Measurements from ENCODE around the gene ZNF346. TPM values are rescaled to one million over a fixed set of nuclear protein-coding genes. Genes with fewer than 3 reads are reported as not detected.

The ZNF346 gene
- total and polyA plus RNA-seq, 2 of the 13 experiments (the other 11 are each of a cell fraction or from before 2014, with no cell fraction given): 8.6 to 19.4 TPM

DNA sequence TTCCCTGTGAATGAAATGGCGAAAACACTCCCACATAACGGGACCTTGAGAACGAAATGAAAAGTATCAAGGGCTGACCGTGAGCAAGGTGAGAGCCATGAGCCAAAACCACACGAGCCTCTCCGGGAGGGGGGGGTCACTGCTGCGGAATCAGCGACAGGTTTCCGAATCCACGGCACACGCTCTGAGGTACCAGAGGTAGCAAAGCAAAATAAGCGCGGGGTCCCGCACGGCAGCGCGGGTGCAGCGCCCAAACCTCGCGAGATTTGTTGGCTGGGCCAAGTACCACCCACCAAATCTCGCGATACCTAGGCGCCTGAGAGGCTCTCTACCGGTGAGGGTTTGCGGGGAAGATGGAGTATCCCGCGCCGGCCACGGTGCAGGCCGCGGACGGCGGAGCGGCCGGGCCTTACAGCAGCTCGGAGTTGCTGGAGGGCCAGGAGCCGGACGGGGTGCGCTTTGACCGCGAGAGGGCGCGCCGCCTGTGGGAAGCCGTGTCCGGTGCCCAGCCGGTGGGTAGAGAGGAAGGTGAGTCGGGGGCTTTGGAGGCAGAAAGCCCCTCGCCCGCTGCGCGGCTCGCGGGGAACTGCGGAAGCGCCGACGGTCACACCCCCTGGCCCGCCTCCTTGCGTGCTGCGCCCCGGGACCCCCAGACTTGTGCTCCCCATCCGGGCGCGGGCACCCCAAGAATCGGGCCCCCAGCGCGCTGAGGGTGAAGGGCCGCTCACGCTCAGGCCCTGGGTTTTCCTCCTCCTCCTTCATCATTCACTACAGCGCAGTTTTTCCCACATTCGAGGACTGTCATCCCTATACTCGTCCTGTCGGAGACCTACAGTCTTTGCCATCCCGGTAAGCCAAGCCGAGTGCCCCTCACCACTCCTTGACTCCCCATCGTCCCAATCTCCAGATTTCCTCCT is at the start of gene ZNF346 (continued):
- TF ChIP-seq ZSCAN21 (CRISPR knock-in tag; IDR thresholded peaks at IDR 0.05; ENCODE audit: borderline replicate concordance) (peak; percentile 38; the same call in 1 of the 2 replicates), ZNF10 (CRISPR knock-in tag; IDR thresholded peaks at IDR 0.05; ENCODE audit: borderline replicate concordance, low read depth) (no peak), SP2 (CRISPR knock-in tag; IDR thresholded peaks at IDR 0.05) (peak; percentile 14; the same call in 1 of the 2 replicates), ZNF567 (CRISPR knock-in tag; IDR thresholded peaks at IDR 0.05; ENCODE audit: borderline replicate concordance) (no peak), FOXJ3 (CRISPR knock-in tag; IDR thresholded peaks at IDR 0.05; ENCODE audit: borderline replicate concordance) (peak; percentile 7; the same call in 1 of the 2 replicates), ZKSCAN8 (CRISPR knock-in tag; IDR thresholded peaks at IDR 0.05; ENCODE audit: borderline replicate concordance) (no peak), ELF1 (CRISPR knock-in tag; IDR thresholded peaks at IDR 0.05) (peak; percentile 9; the same call in 1 of the 2 replicates), MED8 (CRISPR knock-in tag; IDR thresholded peaks at IDR 0.05; ENCODE audit: insufficient replicate concordance) (peak; percentile 42), ZNF709 (CRISPR knock-in tag; IDR thresholded peaks at IDR 0.05) (peak; percentile 67), PCBP1 (IDR thresholded peaks at IDR 0.05; ENCODE audit: borderline replicate concordance, low read depth, low read length) (0 out of 2 replicates have a peak, but pooled peaks have one; percentile 48), NFE2 (CRISPR knock-in tag; IDR thresholded peaks at IDR 0.05) (no peak), SRY (CRISPR knock-in tag; IDR thresholded peaks at IDR 0.05) (peak; percentile 79), ZNF430 (CRISPR knock-in tag; IDR thresholded peaks at IDR 0.05) (peak; percentile 78; the same call in 1 of the 2 replicates), ZNF772 (CRISPR knock-in tag; IDR thresholded peaks at IDR 0.05) (no peak)
- TF ChIP-seq, protein P1, sequence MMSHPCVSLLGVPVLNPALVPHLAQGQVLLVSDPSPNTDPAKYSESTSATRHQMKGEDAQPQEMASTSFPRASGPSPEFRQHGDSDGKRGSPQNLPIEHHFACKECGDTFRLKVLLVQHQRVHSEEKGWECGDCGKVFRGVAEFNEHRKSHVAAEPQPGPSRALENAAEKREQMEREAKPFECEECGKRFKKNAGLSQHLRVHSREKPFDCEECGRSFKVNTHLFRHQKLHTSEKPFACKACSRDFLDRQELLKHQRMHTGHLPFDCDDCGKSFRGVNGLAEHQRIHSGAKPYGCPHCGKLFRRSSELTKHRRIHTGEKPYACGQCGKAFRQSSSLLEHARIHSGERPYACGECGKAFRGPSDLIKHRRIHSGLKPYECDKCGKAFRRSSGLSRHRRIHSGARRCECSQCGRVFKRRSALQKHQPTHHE (CRISPR knock-in tag; IDR thresholded peaks at IDR 0.05; ENCODE audit: borderline replicate concordance): no peak
- TF ChIP-seq, protein P2, sequence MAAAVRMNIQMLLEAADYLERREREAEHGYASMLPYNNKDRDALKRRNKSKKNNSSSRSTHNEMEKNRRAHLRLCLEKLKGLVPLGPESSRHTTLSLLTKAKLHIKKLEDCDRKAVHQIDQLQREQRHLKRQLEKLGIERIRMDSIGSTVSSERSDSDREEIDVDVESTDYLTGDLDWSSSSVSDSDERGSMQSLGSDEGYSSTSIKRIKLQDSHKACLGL (CRISPR knock-in tag; IDR thresholded peaks at IDR 0.05): peak; percentile 70; the same call in 1 of the 2 replicates
- TF ChIP-seq, protein P3, sequence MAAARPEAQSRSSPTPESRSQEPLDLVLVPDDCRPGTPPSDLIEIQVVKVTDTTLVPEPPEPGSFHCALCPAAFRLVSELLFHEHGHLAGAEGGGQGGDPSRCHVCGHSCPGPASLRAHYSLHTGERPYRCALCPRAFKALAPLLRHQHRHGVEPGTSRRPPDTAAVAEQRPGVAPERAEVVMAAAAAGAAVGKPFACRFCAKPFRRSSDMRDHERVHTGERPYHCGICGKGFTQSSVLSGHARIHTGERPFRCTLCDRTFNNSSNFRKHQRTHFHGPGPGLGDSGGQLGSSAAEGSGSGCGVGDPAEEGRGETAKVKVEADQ (CRISPR knock-in tag; IDR thresholded peaks at IDR 0.05; ENCODE audit: borderline replicate concordance): no peak
- TF ChIP-seq, protein P4, sequence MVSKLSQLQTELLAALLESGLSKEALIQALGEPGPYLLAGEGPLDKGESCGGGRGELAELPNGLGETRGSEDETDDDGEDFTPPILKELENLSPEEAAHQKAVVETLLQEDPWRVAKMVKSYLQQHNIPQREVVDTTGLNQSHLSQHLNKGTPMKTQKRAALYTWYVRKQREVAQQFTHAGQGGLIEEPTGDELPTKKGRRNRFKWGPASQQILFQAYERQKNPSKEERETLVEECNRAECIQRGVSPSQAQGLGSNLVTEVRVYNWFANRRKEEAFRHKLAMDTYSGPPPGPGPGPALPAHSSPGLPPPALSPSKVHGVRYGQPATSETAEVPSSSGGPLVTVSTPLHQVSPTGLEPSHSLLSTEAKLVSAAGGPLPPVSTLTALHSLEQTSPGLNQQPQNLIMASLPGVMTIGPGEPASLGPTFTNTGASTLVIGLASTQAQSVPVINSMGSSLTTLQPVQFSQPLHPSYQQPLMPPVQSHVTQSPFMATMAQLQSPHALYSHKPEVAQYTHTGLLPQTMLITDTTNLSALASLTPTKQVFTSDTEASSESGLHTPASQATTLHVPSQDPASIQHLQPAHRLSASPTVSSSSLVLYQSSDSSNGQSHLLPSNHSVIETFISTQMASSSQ (IDR thresholded peaks at IDR 0.05; ENCODE audit: low read depth): no peak
- TF ChIP-seq, protein P4 (CRISPR knock-in tag; IDR thresholded peaks at IDR 0.05; ENCODE audit: borderline replicate concordance): 0 out of 2 replicates have a peak, but pooled peaks have one; percentile 57
